ENCODE results near the gene ZNF213. TPM values are rescaled to one million over a fixed set of nuclear protein-coding genes. Genes with fewer than 3 reads are reported as not detected.

ZNF213 gene
- total and polyA plus RNA-seq, 12 donors, result 2.6 to 19.5 (median 12.2) TPM

GRCh38 chr16:3189869-3190268 lies 55.0 kb downstream of the ZNF213 start:
- no peaks in the 10 kb centered on the region for H3K36me3 ChIP-seq (replicated peaks in 1 of 2)
- 15 to 28% (median 19%) methylated on average over 7 to 11 of the region's 11 CpGs for WGBS, 4 donors
- intact Hi-C loops (cut with DNase I), result no loop called here
- H3K4me3 ChIP-seq, result peak overlapping the region in 1 of 4 donors; percentile 21
- H3K27me3 ChIP-seq, result peaks cover 97% of the 10 kb centered on the region
- DNase-seq, result no peak
- TF ChIP-seq CTCF (IDR thresholded peaks at IDR 0.05) (no peak), POLR2A (IDR thresholded peaks at IDR 0.05) (no peak)
- H3K9me3 ChIP-seq (replicated peaks in 1 of 3), result no peaks in the 10 kb centered on the region
- H3K27ac ChIP-seq, result no peak overlapping the region
- peaks cover 0 to 6% of the 10 kb centered on the region in 2 donors for H3K4me1 ChIP-seq (replicated peaks in 1 of 2)

- peaks cover 100% of the 10 kb centered on the region for H3K27me3 ChIP-seq
- 6 to 12% (median 10%) methylated on average over 8 to 16 of the region's 16 CpGs for WGBS, 4 donors
- intact Hi-C loops (cut with DNase I), result no loop called here
These were observed 56.1 kb downstream of the ZNF213 start for GRCh38 chr16:3190949-3191353.

More at GRCh38 chr16:3190949-3191353, 56.1 kb downstream of the ZNF213 start:
- Histone ChIP-seq H3K27ac (no peak overlapping the region), H3K9me3 (replicated peaks in 1 of 3) (no peaks in the 10 kb centered on the region), H3K36me3 (replicated peaks in 1 of 2) (no peaks in the 10 kb centered on the region), H3K4me1 (replicated peaks in 1 of 2) (peaks cover 0 to 6% of the 10 kb centered on the region in 2 donors), H3K4me3 (no peak overlapping the region)
- no peak for DNase-seq
- no peak for TF ChIP-seq POLR2A (IDR thresholded peaks at IDR 0.05)
- TF ChIP-seq CTCF (IDR thresholded peaks at IDR 0.05), result no peak

Small RNA genes within 50 kb of the gene (small RNA-seq; reads per million reads assigned to genes)
- 0 to 0.08 reads per million in 2 donors for gene RNU1-22P

Other genes starting within 250 kb of the ZNF213 start
- 10 to 100 TPM; 13.6 to 89.8 (median 46.4) TPM for gene FLYWCH1, start 223.1 kb upstream of the ZNF213 start, total RNA-seq
- gene FLYWCH1, start 223.1 kb upstream of the ZNF213 start, polyA plus RNA-seq, result 10 to 100 TPM in 2 of 3 donors, 1 to 10 TPM in 1; 3.3 to 79.7 (median 55.6) TPM
- not detected for gene KREMEN2, start 170.8 kb upstream of the ZNF213 start, total RNA-seq
- not detected for gene KREMEN2, start 170.8 kb upstream of the ZNF213 start, polyA plus RNA-seq
- gene PAQR4, start 165.7 kb upstream of the ZNF213 start, total RNA-seq, result 10 to 100 TPM in 7 of 9 donors, 1 to 10 TPM in 2; 7.4 to 17.0 (median 13.2) TPM
- gene PAQR4, start 165.7 kb upstream of the ZNF213 start, polyA plus RNA-seq, result 10 to 100 TPM in 1 of 3 donors, 1 to 10 TPM in 2; 4.1 to 14.6 (median 8.1) TPM
- gene PKMYT1, start 154.6 kb upstream of the ZNF213 start, total RNA-seq, result 1 to 10 TPM in 8 of 9 donors, under 1 TPM in 1; 0.46 to 7.0 (median 2.9) TPM
- 1 to 10 TPM; 1.0 to 3.7 (median 2.0) TPM for gene PKMYT1, start 154.6 kb upstream of the ZNF213 start, polyA plus RNA-seq
- under 1 TPM in 2 of 9 donors, not detected in 7; 0.28 to 0.31 TPM for gene CLDN9, start 122.1 kb upstream of the ZNF213 start, total RNA-seq
- gene CLDN9, start 122.1 kb upstream of the ZNF213 start, polyA plus RNA-seq, result 1 to 10 TPM in 1 of 3 donors, under 1 TPM in 1, not detected in 1; 0.34 to 1.4 TPM
- under 1 TPM in 2 of 9 donors, not detected in 7; 0.46 to 0.47 TPM for gene CLDN6, start 116.8 kb upstream of the ZNF213 start, total RNA-seq
- gene CLDN6, start 116.8 kb upstream of the ZNF213 start, polyA plus RNA-seq, result not detected
- 100 to 1,000 TPM in 2 of 9 donors, 10 to 100 TPM in 6, 1 to 10 TPM in 1; 8.8 to 175 (median 42.5) TPM for gene TNFRSF12A, start 114.7 kb upstream of the ZNF213 start, total RNA-seq
- 100 to 1,000 TPM in 1 of 3 donors, 10 to 100 TPM in 2; 41.8 to 124 (median 60.9) TPM for gene TNFRSF12A, start 114.7 kb upstream of the ZNF213 start, polyA plus RNA-seq
- gene HCFC1R1, start 111.1 kb upstream of the ZNF213 start, total RNA-seq, result 100 to 1,000 TPM in 1 of 9 donors, 10 to 100 TPM in 8; 35.4 to 138 (median 62.7) TPM
- gene HCFC1R1, start 111.1 kb upstream of the ZNF213 start, polyA plus RNA-seq, result 100 to 1,000 TPM in 2 of 3 donors, 10 to 100 TPM in 1; 29.7 to 609 (median 462) TPM
- 10 to 100 TPM; 14.9 to 24.3 (median 17.3) TPM for gene THOC6, start 111.0 kb upstream of the ZNF213 start, total RNA-seq
- 100 to 1,000 TPM in 1 of 3 donors, 10 to 100 TPM in 1, 1 to 10 TPM in 1; 9.0 to 107 (median 78.6) TPM for gene THOC6, start 111.0 kb upstream of the ZNF213 start, polyA plus RNA-seq
- under 1 TPM in 2 of 9 donors, not detected in 7; 0.14 to 0.31 TPM for gene BICDL2, start 98.1 kb upstream of the ZNF213 start, total RNA-seq
- gene BICDL2, start 98.1 kb upstream of the ZNF213 start, polyA plus RNA-seq, result under 1 TPM in 2 of 3 donors, not detected in 1; 0.20 to 0.24 TPM
- under 1 TPM in 8 of 9 donors, not detected in 1; 0.11 to 0.65 (median 0.35) TPM for gene MMP25, start 88.5 kb upstream of the ZNF213 start, total RNA-seq
- 1 to 10 TPM in 1 of 3 donors, under 1 TPM in 2; 0.09 to 3.1 (median 0.47) TPM for gene MMP25, start 88.5 kb upstream of the ZNF213 start, polyA plus RNA-seq
- gene IL32, start 69.4 kb upstream of the ZNF213 start, total RNA-seq, result 100 to 1,000 TPM in 1 of 9 donors, 10 to 100 TPM in 6, 1 to 10 TPM in 2; 3.9 to 106 (median 22.0) TPM
- 100 to 1,000 TPM in 2 of 3 donors, 10 to 100 TPM in 1; 19.9 to 127 (median 118) TPM for gene IL32, start 69.4 kb upstream of the ZNF213 start, polyA plus RNA-seq
- under 1 TPM in 3 of 9 donors, not detected in 6; 0.11 to 0.50 (median 0.15) TPM for gene ZSCAN10, start 35.7 kb upstream of the ZNF213 start, total RNA-seq
- under 1 TPM in 1 of 3 donors, not detected in 2; 0.13 TPM for gene ZSCAN10, start 35.7 kb upstream of the ZNF213 start, polyA plus RNA-seq
- gene ZNF205, start 22.4 kb upstream of the ZNF213 start, total RNA-seq, result 10 to 100 TPM in 8 of 9 donors, 1 to 10 TPM in 1; 6.3 to 25.5 (median 13.3) TPM
- 10 to 100 TPM in 2 of 3 donors, 1 to 10 TPM in 1; 3.8 to 86.1 (median 33.9) TPM for gene ZNF205, start 22.4 kb upstream of the ZNF213 start, polyA plus RNA-seq
- gene OR1F1, start 53.2 kb downstream of the ZNF213 start, total RNA-seq, result not detected
- not detected for gene OR1F1, start 53.2 kb downstream of the ZNF213 start, polyA plus RNA-seq
- 10 to 100 TPM in 3 of 9 donors, 1 to 10 TPM in 6; 4.4 to 15.4 (median 8.6) TPM for gene ZNF200, start 100.1 kb downstream of the ZNF213 start, total RNA-seq
- gene ZNF200, start 100.1 kb downstream of the ZNF213 start, polyA plus RNA-seq, result 1 to 10 TPM; 5.4 to 7.8 (median 6.2) TPM
- 1 to 10 TPM in 8 of 9 donors, under 1 TPM in 1; 0.39 to 7.8 (median 4.1) TPM for gene MEFV, start 121.6 kb downstream of the ZNF213 start, total RNA-seq
- under 1 TPM; 0.40 to 0.72 (median 0.71) TPM for gene MEFV, start 121.6 kb downstream of the ZNF213 start, polyA plus RNA-seq
- 10 to 100 TPM; 22.5 to 84.0 (median 36.2) TPM for gene ZNF263, start 148.5 kb downstream of the ZNF213 start, total RNA-seq
- gene ZNF263, start 148.5 kb downstream of the ZNF213 start, polyA plus RNA-seq, result 10 to 100 TPM; 18.5 to 26.4 (median 21.8) TPM
- gene TIGD7, start 170.4 kb downstream of the ZNF213 start, total RNA-seq, result 1 to 10 TPM; 2.1 to 8.7 (median 4.5) TPM
- gene TIGD7, start 170.4 kb downstream of the ZNF213 start, polyA plus RNA-seq, result 1 to 10 TPM; 3.5 to 7.0 (median 4.6) TPM
- gene ZNF75A, start 170.5 kb downstream of the ZNF213 start, total RNA-seq, result 10 to 100 TPM in 8 of 9 donors, 1 to 10 TPM in 1; 7.9 to 46.4 (median 22.5) TPM
- gene ZNF75A, start 170.5 kb downstream of the ZNF213 start, polyA plus RNA-seq, result 10 to 100 TPM; 24.9 to 42.0 (median 37.4) TPM
- gene OR2C1, start 220.9 kb downstream of the ZNF213 start, total RNA-seq, result under 1 TPM in 5 of 9 donors, not detected in 4; 0.14 to 0.44 (median 0.35) TPM
- under 1 TPM in 1 of 3 donors, not detected in 2; 0.24 TPM for gene OR2C1, start 220.9 kb downstream of the ZNF213 start, polyA plus RNA-seq

Data from adrenal gland (tissue), 12 donors.